ENCODE measurements around the gene CFAP61.

The CFAP61 gene

GRCh38 chr20:20399531-20400500, 347.5 kb downstream of the CFAP61 start:
- DNase-seq (ENCODE audit: low read depth) = no peak

GRCh38 chr20:20401991-20402390, 349.7 kb downstream of the CFAP61 start:
- no peak for DNase-seq (ENCODE audit: low read depth)

- DNase-seq (ENCODE audit: low read depth) = no peak
Observed at GRCh38 chr20:20404633-20405032, 352.3 kb downstream of the CFAP61 start.

GRCh38 chr20:20405623-20406022, 353.3 kb downstream of the CFAP61 start:
- no peak for DNase-seq (ENCODE audit: low read depth)

- DNase-seq (ENCODE audit: low read depth) = no peak
Observed at GRCh38 chr20:20406306-20406705, 354.0 kb downstream of the CFAP61 start.

- DNase-seq (ENCODE audit: low read depth) = no peak
Observed at GRCh38 chr20:20407891-20408805, 355.8 kb downstream of the CFAP61 start.

GRCh38 chr20:20409331-20409730, 357.0 kb downstream of the CFAP61 start:
- DNase-seq (ENCODE audit: low read depth) = no peak

All from activated T-helper 1 cell treated with Interleukin-2 at 50 U/mL for 16 hours (primary cell).